ENCODE results near the gene ZNF618. TPM values are rescaled to one million over a fixed set of nuclear protein-coding genes. Genes with fewer than 3 reads are reported as not detected.
A peak's percentile ranks its signal among the peaks of the same experiment; 100 is the strongest.

Gene ZNF618
- total RNA-seq, 2 donors from 2014 or later = 4.6 to 11.3 TPM

GRCh38 chr9:114025760-114026159, 149.7 kb downstream of the ZNF618 start:
- DNase-seq (ENCODE audit: low spot score) = no peak
- Histone ChIP-seq H3K4me1 (replicated peaks) (no peaks in the 10 kb centered on the region), H3K36me3 (no peaks in the 10 kb centered on the region), H3K27me3 (replicated peaks; ENCODE audit: insufficient read depth) (no peaks in the 10 kb centered on the region), H3K27ac (no peak overlapping the region), H3K9me3 (no peaks in the 10 kb centered on the region), H3K4me3 (no peak overlapping the region)
- TF ChIP-seq POLR2AphosphoS5 (IDR thresholded peaks at IDR 0.05) = no peak
- TF ChIP-seq POLR2A (IDR thresholded peaks at IDR 0.05) = no peak
- TF ChIP-seq CTCF (IDR thresholded peaks at IDR 0.05) = no peak
- WGBS = 98% methylated on average over 5 of the region's 5 CpGs
- intact Hi-C loops (cut with DNase I) = no loop called here

- H3K27me3 ChIP-seq (replicated peaks; ENCODE audit: insufficient read depth) = no peaks in the 10 kb centered on the region
- no peaks in the 10 kb centered on the region for H3K4me1 ChIP-seq (replicated peaks)
- no peaks in the 10 kb centered on the region for H3K9me3 ChIP-seq
- no peaks in the 10 kb centered on the region for H3K36me3 ChIP-seq
- 91% methylated on average over 4 of the region's 4 CpGs for WGBS
- no peak overlapping the region for H3K27ac ChIP-seq
- H3K4me3 ChIP-seq = no peak overlapping the region
- intact Hi-C loops (cut with DNase I) = no loop called here
- TF ChIP-seq POLR2A (IDR thresholded peaks at IDR 0.05) = no peak
- TF ChIP-seq CTCF (IDR thresholded peaks at IDR 0.05) = no peak
- no peak for TF ChIP-seq POLR2AphosphoS5 (IDR thresholded peaks at IDR 0.05)
- DNase-seq (ENCODE audit: low spot score) = no peak
These were observed 150.2 kb downstream of the ZNF618 start for GRCh38 chr9:114026335-114026734.

GRCh38 chr9:114027159-114027862, 151.2 kb downstream of the ZNF618 start:
- intact Hi-C loops (cut with DNase I) = no loop called here
- H3K4me3 ChIP-seq = no peak overlapping the region
- peak; percentile 1 for DNase-seq (ENCODE audit: low spot score)
- H3K4me1 ChIP-seq (replicated peaks) = no peaks in the 10 kb centered on the region
- H3K27me3 ChIP-seq (replicated peaks; ENCODE audit: insufficient read depth) = no peaks in the 10 kb centered on the region
- no peak overlapping the region for H3K27ac ChIP-seq
- TF ChIP-seq POLR2A (IDR thresholded peaks at IDR 0.05) (no peak), CTCF (IDR thresholded peaks at IDR 0.05) (no peak), POLR2AphosphoS5 (IDR thresholded peaks at IDR 0.05) (no peak)
- H3K9me3 ChIP-seq = no peaks in the 10 kb centered on the region
- no peaks in the 10 kb centered on the region for H3K36me3 ChIP-seq
- WGBS = 86% methylated on average over 13 of the region's 13 CpGs

GRCh38 chr9:114027863-114028465, 151.9 kb downstream of the ZNF618 start:
- TF ChIP-seq CTCF (IDR thresholded peaks at IDR 0.05) (no peak), POLR2A (IDR thresholded peaks at IDR 0.05) (no peak), POLR2AphosphoS5 (IDR thresholded peaks at IDR 0.05) (no peak)
- Histone ChIP-seq H3K9me3 (no peaks in the 10 kb centered on the region), H3K27me3 (replicated peaks; ENCODE audit: insufficient read depth) (no peaks in the 10 kb centered on the region), H3K36me3 (no peaks in the 10 kb centered on the region), H3K27ac (no peak overlapping the region), H3K4me3 (no peak overlapping the region), H3K4me1 (replicated peaks) (no peaks in the 10 kb centered on the region)
- no peak for DNase-seq (ENCODE audit: low spot score)
- 62% methylated on average over 4 of the region's 4 CpGs for WGBS
- intact Hi-C loops (cut with DNase I) = no loop called here

GRCh38 chr9:114028646-114029045, 152.5 kb downstream of the ZNF618 start:
- no peaks in the 10 kb centered on the region for H3K4me1 ChIP-seq (replicated peaks)
- H3K4me3 ChIP-seq = no peak overlapping the region
- TF ChIP-seq CTCF (IDR thresholded peaks at IDR 0.05) = no peak
- no peak for TF ChIP-seq POLR2AphosphoS5 (IDR thresholded peaks at IDR 0.05)
- TF ChIP-seq POLR2A (IDR thresholded peaks at IDR 0.05) = no peak
- H3K36me3 ChIP-seq = no peaks in the 10 kb centered on the region
- no peak overlapping the region for H3K27ac ChIP-seq
- 96% methylated on average over 22 of the region's 22 CpGs for WGBS
- H3K9me3 ChIP-seq = no peaks in the 10 kb centered on the region
- intact Hi-C loops (cut with DNase I) = no loop called here
- no peak for DNase-seq (ENCODE audit: low spot score)
- H3K27me3 ChIP-seq (replicated peaks; ENCODE audit: insufficient read depth) = no peaks in the 10 kb centered on the region

All from prostate gland (tissue), 2 donors.